SU-DHL-6 (cell line): ENCODE results near the gene TRIM38.

Source experiments
- EZH2phosphoT487 ChIP-seq: fragments of 200-600 bp; sonication (generic), shearing (Covaris generic); conservative IDR thresholded peaks from 2 replicates; pipeline ENCODE4 v1.6.1; 2018; ENCODE audit warnings: mild to moderate bottlenecking, antibody characterized with exemption, low read length, moderate library complexity, mixed read lengths
- TF ChIP-seq, protein P1 (sequence below): fragments of 200-600 bp; sonication (generic); IDR thresholded peaks from one replicate; pipeline ENCODE4 v1.5.1; 2017; ENCODE audit warnings: antibody characterized with exemption, mild to moderate bottlenecking, low read length, moderate library complexity; ENCODE audit not compliant: insufficient read depth, poor library complexity, severe bottlenecking

GRCh38 chr6:26012061-26012460 is 49.5 kb downstream of the TRIM38 start:
- TF ChIP-seq, protein P1, sequence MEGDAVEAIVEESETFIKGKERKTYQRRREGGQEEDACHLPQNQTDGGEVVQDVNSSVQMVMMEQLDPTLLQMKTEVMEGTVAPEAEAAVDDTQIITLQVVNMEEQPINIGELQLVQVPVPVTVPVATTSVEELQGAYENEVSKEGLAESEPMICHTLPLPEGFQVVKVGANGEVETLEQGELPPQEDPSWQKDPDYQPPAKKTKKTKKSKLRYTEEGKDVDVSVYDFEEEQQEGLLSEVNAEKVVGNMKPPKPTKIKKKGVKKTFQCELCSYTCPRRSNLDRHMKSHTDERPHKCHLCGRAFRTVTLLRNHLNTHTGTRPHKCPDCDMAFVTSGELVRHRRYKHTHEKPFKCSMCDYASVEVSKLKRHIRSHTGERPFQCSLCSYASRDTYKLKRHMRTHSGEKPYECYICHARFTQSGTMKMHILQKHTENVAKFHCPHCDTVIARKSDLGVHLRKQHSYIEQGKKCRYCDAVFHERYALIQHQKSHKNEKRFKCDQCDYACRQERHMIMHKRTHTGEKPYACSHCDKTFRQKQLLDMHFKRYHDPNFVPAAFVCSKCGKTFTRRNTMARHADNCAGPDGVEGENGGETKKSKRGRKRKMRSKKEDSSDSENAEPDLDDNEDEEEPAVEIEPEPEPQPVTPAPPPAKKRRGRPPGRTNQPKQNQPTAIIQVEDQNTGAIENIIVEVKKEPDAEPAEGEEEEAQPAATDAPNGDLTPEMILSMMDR, result no peak
- TF ChIP-seq EZH2phosphoT487, result no peak
